Temporal lobe (tissue), 1 donor: ENCODE data around the gene WDR41. TPM values are rescaled to one million over a fixed set of nuclear protein-coding genes. Genes with fewer than 3 reads are reported as not detected.

Experiments used
- total RNA-seq: library from RNA; depleted of rRNA; stranded (reverse); fragments of >200 nt; gene quantifications from one replicate; pipeline ENCODE4 v1.2.3, GENCODE V29; 2014

WDR41 gene
- total RNA-seq, 1 donor from 2014 or later = 70.8 TPM

Other genes starting within 250 kb of the WDR41 start
- not detected for gene OTP, start 146.4 kb upstream of the WDR41 start, total RNA-seq